ENCODE measurements around the gene PTPRA.
"Not testable (repeated sequence)": the region's sequence is repeated elsewhere in the genome, so short reads cannot be mapped to it uniquely, and the experiment has no call there.

PTPRA gene

GRCh38 chr20:3003416-3003815 lies 130.1 kb downstream of the PTPRA start:
- no peaks in the 10 kb centered on the region for H3K4me1 Mint-ChIP-seq
- H3K9me3 Mint-ChIP-seq = no peaks in the 10 kb centered on the region
- no peak overlapping the region for H3K27ac Mint-ChIP-seq (ENCODE audit: low read depth)
- ATAC-seq (replicated peaks; ENCODE audit: extremely low read depth, poor library complexity, severe bottlenecking) (no peak), DNase-seq (ENCODE audit: low spot score in 2 of 2) (no peak)
- H3K4me3 Mint-ChIP-seq = no peak overlapping the region
- H3K36me3 Mint-ChIP-seq (ENCODE audit: insufficient read depth) = peaks cover 27% of the 10 kb centered on the region
- H3K27me3 Mint-ChIP-seq = no peaks in the 10 kb centered on the region

- no peak for DNase-seq (ENCODE audit: low spot score in 2 of 2)
- Mint-ChIP-seq H3K4me1 (no peaks in the 10 kb centered on the region), H3K27ac (ENCODE audit: low read depth) (peak overlapping the region; percentile 29), H3K9me3 (no peaks in the 10 kb centered on the region), H3K36me3 (ENCODE audit: insufficient read depth) (peaks cover 36% of the 10 kb centered on the region), H3K4me3 (no peak overlapping the region), H3K27me3 (no peaks in the 10 kb centered on the region)
- no peak for ATAC-seq (replicated peaks; ENCODE audit: extremely low read depth, poor library complexity, severe bottlenecking)
Measured at GRCh38 chr20:3010985-3011723, 137.9 kb downstream of the PTPRA start.

- Mint-ChIP-seq H3K27ac (ENCODE audit: low read depth) (peak overlapping the region; percentile 29), H3K27me3 (no peaks in the 10 kb centered on the region), H3K4me3 (no peak overlapping the region), H3K4me1 (no peaks in the 10 kb centered on the region), H3K36me3 (ENCODE audit: insufficient read depth) (peaks cover 37% of the 10 kb centered on the region), H3K9me3 (no peaks in the 10 kb centered on the region)
- ATAC-seq (replicated peaks; ENCODE audit: extremely low read depth, poor library complexity, severe bottlenecking) (no peak), DNase-seq (ENCODE audit: low spot score in 2 of 2) (no peak)
Measured at GRCh38 chr20:3011752-3012151, 138.5 kb downstream of the PTPRA start.

- Mint-ChIP-seq H3K4me1 (no peaks in the 10 kb centered on the region), H3K27me3 (no peaks in the 10 kb centered on the region), H3K4me3 (no peak overlapping the region), H3K36me3 (ENCODE audit: insufficient read depth) (peaks cover 34% of the 10 kb centered on the region), H3K9me3 (no peaks in the 10 kb centered on the region), H3K27ac (ENCODE audit: low read depth) (no peak overlapping the region)
- ATAC-seq (replicated peaks; ENCODE audit: extremely low read depth, poor library complexity, severe bottlenecking) (no peak), DNase-seq (ENCODE audit: low spot score in 2 of 2) (no peak)
Measured at GRCh38 chr20:3013771-3014170, 140.5 kb downstream of the PTPRA start.

- ATAC-seq (replicated peaks; ENCODE audit: extremely low read depth, poor library complexity, severe bottlenecking) (no peak), DNase-seq (ENCODE audit: low spot score in 2 of 2) (no peak)
- Mint-ChIP-seq H3K27ac (ENCODE audit: low read depth) (no peak overlapping the region), H3K4me3 (no peak overlapping the region), H3K4me1 (no peaks in the 10 kb centered on the region), H3K9me3 (no peaks in the 10 kb centered on the region), H3K27me3 (no peaks in the 10 kb centered on the region), H3K36me3 (ENCODE audit: insufficient read depth) (peaks cover 31% of the 10 kb centered on the region)
Measured at GRCh38 chr20:3014179-3014578, 140.9 kb downstream of the PTPRA start.

- ATAC-seq (replicated peaks; ENCODE audit: extremely low read depth, poor library complexity, severe bottlenecking) (no peak), DNase-seq (ENCODE audit: low spot score in 2 of 2) (no peak)
- no peaks in the 10 kb centered on the region for H3K27me3 Mint-ChIP-seq
- peak overlapping the region; percentile 59 for H3K27ac Mint-ChIP-seq (ENCODE audit: low read depth)
- H3K4me3 Mint-ChIP-seq = no peak overlapping the region
- H3K9me3 Mint-ChIP-seq = no peaks in the 10 kb centered on the region
- no peaks in the 10 kb centered on the region for H3K4me1 Mint-ChIP-seq
- peaks cover 28% of the 10 kb centered on the region for H3K36me3 Mint-ChIP-seq (ENCODE audit: insufficient read depth)
Measured at GRCh38 chr20:3014662-3015061, 141.4 kb downstream of the PTPRA start.

- not testable (repeated sequence) for H3K9me3 Mint-ChIP-seq; H3K4me3 Mint-ChIP-seq; ATAC-seq (replicated peaks; ENCODE audit: extremely low read depth, poor library complexity, severe bottlenecking); H3K4me1 Mint-ChIP-seq; H3K27me3 Mint-ChIP-seq; DNase-seq (ENCODE audit: low spot score in 2 of 2)
- peak overlapping the region; percentile 59 for H3K27ac Mint-ChIP-seq (ENCODE audit: low read depth)
- peaks cover 29% of the 10 kb centered on the region for H3K36me3 Mint-ChIP-seq (ENCODE audit: insufficient read depth)
Measured at GRCh38 chr20:3015302-3015701, 142.0 kb downstream of the PTPRA start.

GRCh38 chr20:3021327-3021726 lies 148.0 kb downstream of the PTPRA start:
- H3K4me3 Mint-ChIP-seq = no peak overlapping the region
- peaks cover 59% of the 10 kb centered on the region for H3K36me3 Mint-ChIP-seq (ENCODE audit: insufficient read depth)
- no peak overlapping the region for H3K27ac Mint-ChIP-seq (ENCODE audit: low read depth)
- H3K4me1 Mint-ChIP-seq = no peaks in the 10 kb centered on the region
- ATAC-seq (replicated peaks; ENCODE audit: extremely low read depth, poor library complexity, severe bottlenecking) (no peak), DNase-seq (ENCODE audit: low spot score in 2 of 2) (no peak)
- H3K9me3 Mint-ChIP-seq = no peaks in the 10 kb centered on the region
- H3K27me3 Mint-ChIP-seq = no peaks in the 10 kb centered on the region

GRCh38 chr20:3021777-3022176 lies 148.5 kb downstream of the PTPRA start:
- ATAC-seq (replicated peaks; ENCODE audit: extremely low read depth, poor library complexity, severe bottlenecking) (no peak), DNase-seq (ENCODE audit: low spot score in 2 of 2) (no peak)
- no peak overlapping the region for H3K4me3 Mint-ChIP-seq
- H3K27ac Mint-ChIP-seq (ENCODE audit: low read depth) = no peak overlapping the region
- H3K36me3 Mint-ChIP-seq (ENCODE audit: insufficient read depth) = peaks cover 59% of the 10 kb centered on the region
- H3K27me3 Mint-ChIP-seq = no peaks in the 10 kb centered on the region
- no peaks in the 10 kb centered on the region for H3K4me1 Mint-ChIP-seq
- no peaks in the 10 kb centered on the region for H3K9me3 Mint-ChIP-seq

GRCh38 chr20:3022559-3023490 lies 149.5 kb downstream of the PTPRA start:
- H3K4me3 Mint-ChIP-seq; H3K27me3 Mint-ChIP-seq; H3K4me1 Mint-ChIP-seq; H3K9me3 Mint-ChIP-seq; DNase-seq (ENCODE audit: low spot score in 2 of 2); ATAC-seq (replicated peaks; ENCODE audit: extremely low read depth, poor library complexity, severe bottlenecking): not testable (repeated sequence)
- peaks cover 54% of the 10 kb centered on the region for H3K36me3 Mint-ChIP-seq (ENCODE audit: insufficient read depth)
- H3K27ac Mint-ChIP-seq (ENCODE audit: low read depth) = peak overlapping the region; percentile 32

- Mint-ChIP-seq H3K27ac (ENCODE audit: low read depth) (no peak overlapping the region), H3K4me3 (no peak overlapping the region), H3K9me3 (no peaks in the 10 kb centered on the region), H3K27me3 (no peaks in the 10 kb centered on the region), H3K4me1 (no peaks in the 10 kb centered on the region), H3K36me3 (ENCODE audit: insufficient read depth) (peaks cover 49% of the 10 kb centered on the region)
- no peak for DNase-seq (ENCODE audit: low spot score in 2 of 2)
- no peak for ATAC-seq (replicated peaks; ENCODE audit: extremely low read depth, poor library complexity, severe bottlenecking)
Measured at GRCh38 chr20:3027987-3028386, 154.7 kb downstream of the PTPRA start.

GRCh38 chr20:3031524-3032147 lies 158.4 kb downstream of the PTPRA start:
- Mint-ChIP-seq H3K9me3 (no peaks in the 10 kb centered on the region), H3K27me3 (no peaks in the 10 kb centered on the region), H3K27ac (ENCODE audit: low read depth) (no peak overlapping the region), H3K36me3 (ENCODE audit: insufficient read depth) (peaks cover 38% of the 10 kb centered on the region), H3K4me1 (no peaks in the 10 kb centered on the region), H3K4me3 (no peak overlapping the region)
- no peak for DNase-seq (ENCODE audit: low spot score in 2 of 2)
- no peak for ATAC-seq (replicated peaks; ENCODE audit: extremely low read depth, poor library complexity, severe bottlenecking)
